DND-41 (cell line): ENCODE results near the gene LY6G6D.

Experiments used
- ATAC-seq: fragments of 200-7000 bp; cut with Tn5 transposase; 3 replicates; pipeline ENCODE4 v1.9.1; 2021; ENCODE audit warnings: low read depth; ENCODE audit not compliant: insufficient read depth
- DNase-seq: peaks from one replicate; pipeline ENCODE4 v3.0.0-alpha.2; 2020
- H2AFZ ChIP-seq: 2 replicates; pipeline ENCODE4 v1.6.0; 2012; ENCODE audit warnings: low read depth, low read length
- H3K27ac ChIP-seq: 2 replicates; pipeline ENCODE4 v1.5.1; 2012; ENCODE audit warnings: low read length, inconsistent platforms
- H3K27me3 ChIP-seq: fragments of 200-600 bp; sonication (generic); 2 replicates; pipeline ENCODE4 v1.6.0; 2012; ENCODE audit warnings: low read length, mild to moderate bottlenecking, inconsistent platforms; ENCODE audit not compliant: insufficient read depth, poor library complexity
- H3K36me3 ChIP-seq: 2 replicates; pipeline ENCODE4 v1.5.1; 2012; ENCODE audit warnings: low read length, inconsistent platforms; ENCODE audit not compliant: insufficient read depth
- H3K4me1 ChIP-seq: 2 replicates; pipeline ENCODE4 v1.5.1; 2012; ENCODE audit warnings: mild to moderate bottlenecking, low read length; ENCODE audit not compliant: insufficient read depth
- H3K4me2 ChIP-seq: 2 replicates; pipeline ENCODE4 v1.6.0; 2012; ENCODE audit warnings: mild to moderate bottlenecking, moderate library complexity, low read length, inconsistent platforms; ENCODE audit not compliant: insufficient read depth
- H3K4me3 ChIP-seq, 2 experiments: fragments of 200-600 bp in 1 of 2; shearing (Covaris generic) in 1 of 2; 2 replicates each; pipeline ENCODE4 v1.5.1; 2012 to 2016; ENCODE audit warnings: inconsistent platforms in 2 of 2, low read length in 2 of 2, mild to moderate bottlenecking in 2 of 2, low read depth in 1 of 2, moderate library complexity in 1 of 2
- H3K79me2 ChIP-seq: 2 replicates; pipeline ENCODE4 v1.6.0; 2012; ENCODE audit warnings: low read length, inconsistent platforms; ENCODE audit not compliant: insufficient read depth
- H3K9ac ChIP-seq: 2 replicates; pipeline ENCODE4 v1.6.0; 2012; ENCODE audit warnings: low read depth, mild to moderate bottlenecking, inconsistent platforms, low read length, moderate library complexity
- H3K9me3 ChIP-seq: 2 replicates; pipeline ENCODE4 v1.5.1; 2012; ENCODE audit warnings: low read length, moderate library complexity, mild to moderate bottlenecking, inconsistent platforms; ENCODE audit not compliant: insufficient read depth, severe bottlenecking
- H4K20me1 ChIP-seq: 2 replicates; pipeline ENCODE4 v1.6.0; 2012; ENCODE audit warnings: low read length; ENCODE audit not compliant: insufficient read depth
- EZH2 ChIP-seq: IDR thresholded peaks from 3 replicates; pipeline ENCODE4 v1.6.1; 2012; ENCODE audit warnings: borderline replicate concordance, low read depth, mild to moderate bottlenecking, moderate library complexity, low read length, inconsistent platforms; ENCODE audit not compliant: severe bottlenecking
- TF ChIP-seq, protein P1 (sequence below): IDR thresholded peaks from 2 replicates; pipeline ENCODE4 v1.5.1; 2012; ENCODE audit warnings: borderline replicate concordance, low read length, moderate library complexity, mild to moderate bottlenecking; ENCODE audit not compliant: poor library complexity, severe bottlenecking; ENCODE audit errors: extremely low read depth

The LY6G6D gene

DNA sequence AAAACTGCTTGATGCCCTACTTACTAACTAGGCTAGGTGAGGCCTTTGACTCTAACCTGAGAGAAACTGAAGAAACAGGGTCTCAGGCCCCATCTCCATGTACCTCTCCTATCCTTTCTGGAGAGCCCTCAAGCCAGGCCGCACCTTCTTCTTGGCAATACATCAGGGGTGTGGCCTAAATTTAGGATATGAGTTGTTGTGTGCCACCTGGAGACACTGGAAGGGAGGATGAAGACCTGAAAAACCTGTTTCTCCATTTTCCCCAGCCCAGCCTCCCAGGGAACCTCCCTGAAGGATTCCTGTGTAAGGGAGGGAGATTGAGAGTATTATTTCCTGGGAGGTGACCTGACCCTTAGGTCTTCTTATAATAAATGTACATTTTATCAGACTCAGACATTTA, 3.1 kb downstream of the LY6G6D start:
- DNase-seq: no peak
- H3K4me3 ChIP-seq: no peak overlapping the region
- no peak overlapping the region for H3K27ac ChIP-seq
- H3K9ac ChIP-seq: no peak overlapping the region
- no peaks in the 10 kb centered on the region for H3K36me3 ChIP-seq
- H3K4me2 ChIP-seq: no peak overlapping the region
- no peaks in the 10 kb centered on the region for H3K27me3 ChIP-seq
- no peaks in the 10 kb centered on the region for H3K79me2 ChIP-seq
- no peak for ATAC-seq
- TF ChIP-seq, protein P1, sequence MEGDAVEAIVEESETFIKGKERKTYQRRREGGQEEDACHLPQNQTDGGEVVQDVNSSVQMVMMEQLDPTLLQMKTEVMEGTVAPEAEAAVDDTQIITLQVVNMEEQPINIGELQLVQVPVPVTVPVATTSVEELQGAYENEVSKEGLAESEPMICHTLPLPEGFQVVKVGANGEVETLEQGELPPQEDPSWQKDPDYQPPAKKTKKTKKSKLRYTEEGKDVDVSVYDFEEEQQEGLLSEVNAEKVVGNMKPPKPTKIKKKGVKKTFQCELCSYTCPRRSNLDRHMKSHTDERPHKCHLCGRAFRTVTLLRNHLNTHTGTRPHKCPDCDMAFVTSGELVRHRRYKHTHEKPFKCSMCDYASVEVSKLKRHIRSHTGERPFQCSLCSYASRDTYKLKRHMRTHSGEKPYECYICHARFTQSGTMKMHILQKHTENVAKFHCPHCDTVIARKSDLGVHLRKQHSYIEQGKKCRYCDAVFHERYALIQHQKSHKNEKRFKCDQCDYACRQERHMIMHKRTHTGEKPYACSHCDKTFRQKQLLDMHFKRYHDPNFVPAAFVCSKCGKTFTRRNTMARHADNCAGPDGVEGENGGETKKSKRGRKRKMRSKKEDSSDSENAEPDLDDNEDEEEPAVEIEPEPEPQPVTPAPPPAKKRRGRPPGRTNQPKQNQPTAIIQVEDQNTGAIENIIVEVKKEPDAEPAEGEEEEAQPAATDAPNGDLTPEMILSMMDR: no peak
- H3K4me1 ChIP-seq: no peaks in the 10 kb centered on the region
- no peaks in the 10 kb centered on the region for H4K20me1 ChIP-seq
- no peak overlapping the region for H2AFZ ChIP-seq
- no peaks in the 10 kb centered on the region for H3K9me3 ChIP-seq

DNA sequence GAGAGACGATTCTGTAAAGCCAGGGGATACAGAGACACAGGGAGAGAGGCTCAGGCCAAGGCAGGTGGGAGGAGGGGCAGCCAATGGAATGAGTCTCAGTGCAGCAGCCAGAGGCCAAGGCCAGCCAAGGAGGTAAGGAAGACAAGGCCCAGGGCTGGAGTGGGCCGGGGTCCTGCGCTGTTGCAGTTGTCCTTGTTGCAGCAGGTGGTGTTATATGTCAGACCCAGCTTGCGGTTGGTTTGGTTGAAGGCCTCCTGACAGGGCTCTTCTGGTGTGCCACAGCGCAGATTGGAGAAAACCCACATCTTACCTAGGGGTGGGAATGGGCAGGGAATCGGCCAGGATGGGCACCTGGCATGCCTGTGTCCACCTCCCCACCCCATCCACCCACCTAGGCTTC, 3.9 kb downstream of the LY6G6D start:
- Histone ChIP-seq H3K4me1 (peaks cover 4% of the 10 kb centered on the region), H3K9ac (no peak overlapping the region), H3K27me3 (no peaks in the 10 kb centered on the region), H3K4me2 (no peak overlapping the region), H3K79me2 (no peaks in the 10 kb centered on the region), H4K20me1 (no peaks in the 10 kb centered on the region), H3K4me3 (no peak overlapping the region), H3K27ac (no peak overlapping the region), H3K36me3 (no peaks in the 10 kb centered on the region), H2AFZ (no peak overlapping the region), H3K9me3 (no peaks in the 10 kb centered on the region)
- DNase-seq: no peak
- no peak for ATAC-seq
- TF ChIP-seq, protein P1: no peak
- no peak for TF ChIP-seq EZH2

- H3K9ac ChIP-seq: no peak overlapping the region
- DNase-seq: no peak
Measured at GRCh38 chr6:31720196-31720770, 5.1 kb downstream of the LY6G6D start.

More at GRCh38 chr6:31720196-31720770, 5.1 kb downstream of the LY6G6D start:
- Histone ChIP-seq H3K79me2 (no peaks in the 10 kb centered on the region), H2AFZ (no peak overlapping the region), H3K4me3 (no peak overlapping the region), H3K36me3 (no peaks in the 10 kb centered on the region), H3K4me1 (peaks cover 4% of the 10 kb centered on the region), H3K4me2 (no peak overlapping the region), H3K9me3 (no peaks in the 10 kb centered on the region), H4K20me1 (no peaks in the 10 kb centered on the region), H3K27me3 (no peaks in the 10 kb centered on the region), H3K27ac (no peak overlapping the region)
- ATAC-seq: no peak
- TF ChIP-seq, protein P1: no peak
- TF ChIP-seq EZH2: no peak
